Keratinocyte (primary cell): ENCODE data around the gene MUS81. TPM values are rescaled to one million over a fixed set of nuclear protein-coding genes. Genes with fewer than 3 reads are reported as not detected.

Source experiments
- DNase-seq: peaks from one replicate; pipeline ENCODE4 v3.0.0-alpha.2; 2011; ENCODE audit warnings: low read depth, missing footprints, low spot score
- FAIRE-seq: peaks from 2 replicates; lab custom pipeline; 2011; peaks lifted over from hg19 to GRCh38; lab: Jason Lieb, UNC
- H2AFZ ChIP-seq: 2 replicates; pipeline ENCODE4 v1.6.0; 2012; ENCODE audit warnings: low read length, control low read depth, inconsistent platforms; ENCODE audit not compliant: control insufficient read depth
- H3K27ac ChIP-seq: 2 replicates; pipeline ENCODE4 v1.5.1; 2011; ENCODE audit warnings: low read length; ENCODE audit not compliant: control insufficient read depth, insufficient read depth
- H3K27me3 ChIP-seq: 3 replicates; pipeline ENCODE4 v1.6.0; 2011; ENCODE audit warnings: low read length; ENCODE audit not compliant: control insufficient read depth, insufficient read depth; ENCODE audit errors: extremely low read depth
- H3K36me3 ChIP-seq, 2 experiments: 2 replicates in 1 of 2; 3 replicates in 1 of 2; pipeline ENCODE4 v1.5.1; 2011; ENCODE audit warnings: low read length in 2 of 2, mild to moderate bottlenecking in 1 of 2; ENCODE audit not compliant: control insufficient read depth in 2 of 2, insufficient read depth in 2 of 2; ENCODE audit errors: extremely low read depth in 1 of 2
- H3K4me1 ChIP-seq: 3 replicates; pipeline ENCODE4 v1.5.1; 2011; ENCODE audit warnings: low read length; ENCODE audit not compliant: control insufficient read depth, insufficient read depth; ENCODE audit errors: extremely low read depth
- H3K4me2 ChIP-seq: 3 replicates; pipeline ENCODE4 v1.6.0; 2011; ENCODE audit warnings: low read depth, low read length; ENCODE audit not compliant: control insufficient read depth, insufficient read depth; ENCODE audit errors: extremely low read depth
- H3K4me3 ChIP-seq, 3 experiments: fragments of 200-600 bp in 1 of 3; sonication (generic) in 1 of 3; 2 replicates in 2 of 3; 3 replicates in 1 of 3; pipeline ENCODE4 v1.5.1; 2011 to 2016; ENCODE audit warnings: low read length in 3 of 3, mild to moderate bottlenecking in 3 of 3, control low read depth in 2 of 3, inconsistent platforms in 1 of 3, low read depth in 1 of 3, mixed read lengths in 1 of 3, mixed run types in 1 of 3, moderate library complexity in 1 of 3; ENCODE audit not compliant: control insufficient read depth in 2 of 3, insufficient read depth in 2 of 3; ENCODE audit errors: extremely low read depth in 1 of 3
- H3K79me2 ChIP-seq: 2 replicates; pipeline ENCODE4 v1.6.0; 2012; ENCODE audit warnings: low read length; ENCODE audit not compliant: control insufficient read depth, insufficient read depth
- H3K9ac ChIP-seq: 3 replicates; pipeline ENCODE4 v1.6.0; 2011; ENCODE audit warnings: low read length; ENCODE audit not compliant: control insufficient read depth, insufficient read depth; ENCODE audit errors: extremely low read depth
- H3K9me1 ChIP-seq: 3 replicates; pipeline ENCODE4 v1.6.0; 2011; ENCODE audit warnings: low read length; ENCODE audit not compliant: control insufficient read depth, insufficient read depth; ENCODE audit errors: extremely low read depth
- H3K9me3 ChIP-seq: 2 replicates; pipeline ENCODE4 v1.5.1; 2012; ENCODE audit warnings: low read depth, low read length; ENCODE audit not compliant: control insufficient read depth
- H4K20me1 ChIP-seq: 3 replicates; pipeline ENCODE4 v1.6.0; 2011; ENCODE audit warnings: low read length; ENCODE audit not compliant: control insufficient read depth, insufficient read depth; ENCODE audit errors: extremely low read depth
- EZH2 ChIP-seq: IDR thresholded peaks from one replicate; pipeline ENCODE4 v1.6.1; 2012; ENCODE audit warnings: inconsistent platforms, mild to moderate bottlenecking, low read length, moderate library complexity
- dilution Hi-C: fragments of 300-500 bp; cut with MboI; formaldehyde crosslinking; loops from one replicate; pipeline ENCODE4 v1.7.0; 2020; ENCODE audit warnings: low sequenced_read_pairs; ENCODE audit not compliant: extremely low pct_ligation_motif_present
- polyA plus RNA-seq, 5 experiments: library from polyadenylated mRNA; depleted of rRNA in 3 of 5; stranded (reverse) in 3 of 5; stranded (forward) in 1 of 5; unstranded in 1 of 5; fragments of >200 nt; gene quantifications; 1 replicate in 1 of 5; 2 replicates in 3 of 5; 3 replicates in 1 of 5; pipeline versions ENCODE4 v1.2.1 to v1.2.3, GENCODE V29; 2011 to 2012; ENCODE audit warnings: missing spikeins in 2 of 5, low read depth in 1 of 5, low replicate concordance in 1 of 5
- TF ChIP-seq, protein P1 (sequence below), 3 experiments: IDR thresholded peaks in 1 of 3; conservative IDR thresholded peaks in 1 of 3; optimal IDR thresholded peaks in 1 of 3; 2 replicates in 2 of 3; 3 replicates in 1 of 3; pipeline versions ENCODE3 to v1.5.1; 2011; ENCODE audit warnings: low read length in 3 of 3, mild to moderate bottlenecking in 3 of 3, moderate library complexity in 2 of 3, control low read depth in 1 of 3, inconsistent platforms in 1 of 3; ENCODE audit not compliant: insufficient read depth in 2 of 3; ENCODE audit errors: extremely low read depth in 1 of 3

Gene MUS81
- polyA plus RNA-seq, 1 donor (not counting 4 experiments of a cell fraction or from before 2014, with no cell fraction given), result 28.0 TPM

- H2AFZ ChIP-seq, result no peak overlapping the region
- H3K9me3 ChIP-seq, result no peaks in the 10 kb centered on the region
- TF ChIP-seq EZH2, result no peak
- TF ChIP-seq, protein P1, sequence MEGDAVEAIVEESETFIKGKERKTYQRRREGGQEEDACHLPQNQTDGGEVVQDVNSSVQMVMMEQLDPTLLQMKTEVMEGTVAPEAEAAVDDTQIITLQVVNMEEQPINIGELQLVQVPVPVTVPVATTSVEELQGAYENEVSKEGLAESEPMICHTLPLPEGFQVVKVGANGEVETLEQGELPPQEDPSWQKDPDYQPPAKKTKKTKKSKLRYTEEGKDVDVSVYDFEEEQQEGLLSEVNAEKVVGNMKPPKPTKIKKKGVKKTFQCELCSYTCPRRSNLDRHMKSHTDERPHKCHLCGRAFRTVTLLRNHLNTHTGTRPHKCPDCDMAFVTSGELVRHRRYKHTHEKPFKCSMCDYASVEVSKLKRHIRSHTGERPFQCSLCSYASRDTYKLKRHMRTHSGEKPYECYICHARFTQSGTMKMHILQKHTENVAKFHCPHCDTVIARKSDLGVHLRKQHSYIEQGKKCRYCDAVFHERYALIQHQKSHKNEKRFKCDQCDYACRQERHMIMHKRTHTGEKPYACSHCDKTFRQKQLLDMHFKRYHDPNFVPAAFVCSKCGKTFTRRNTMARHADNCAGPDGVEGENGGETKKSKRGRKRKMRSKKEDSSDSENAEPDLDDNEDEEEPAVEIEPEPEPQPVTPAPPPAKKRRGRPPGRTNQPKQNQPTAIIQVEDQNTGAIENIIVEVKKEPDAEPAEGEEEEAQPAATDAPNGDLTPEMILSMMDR (optimal IDR thresholded peaks at IDR 0.05 in 1 of 3, IDR thresholded peaks at IDR 0.05 in 1 of 3, conservative IDR thresholded peaks at IDR 0.05 in 1 of 3; ENCODE audit: extremely low read depth in 1 of 3, insufficient read depth in 2 of 3, low read length in 3 of 3), result no peak
- H3K4me1 ChIP-seq, result peaks cover 15% of the 10 kb centered on the region
- H3K9me1 ChIP-seq, result no peaks in the 10 kb centered on the region
- dilution Hi-C loops, result no loop called here
- H3K79me2 ChIP-seq, result peaks cover 29% of the 10 kb centered on the region
- no peak overlapping the region for H3K27ac ChIP-seq
- no peak overlapping the region for H3K4me2 ChIP-seq
- H3K27me3 ChIP-seq, result no peaks in the 10 kb centered on the region
- peaks cover 34 to 51% of the 10 kb centered on the region in 2 experiments for H3K36me3 ChIP-seq
- H4K20me1 ChIP-seq, result no peaks in the 10 kb centered on the region
- DNase-seq (no peak), FAIRE-seq (no peak)
- H3K4me3 ChIP-seq, result no peak overlapping the region
- H3K9ac ChIP-seq, result no peak overlapping the region
Measured at GRCh38 chr11:65863889-65864705, 3.9 kb downstream of the MUS81 start.

- dilution Hi-C loops, result no loop called here
- no peak overlapping the region for H3K4me3 ChIP-seq
- no peaks in the 10 kb centered on the region for H4K20me1 ChIP-seq
- no peaks in the 10 kb centered on the region for H3K9me1 ChIP-seq
- FAIRE-seq, result no peak
- no peak overlapping the region for H3K27ac ChIP-seq
- H3K9ac ChIP-seq, result no peak overlapping the region
- H3K9me3 ChIP-seq, result no peaks in the 10 kb centered on the region
- H3K4me1 ChIP-seq, result peaks cover 10% of the 10 kb centered on the region
- H3K36me3 ChIP-seq, result peaks cover 34 to 51% of the 10 kb centered on the region in 2 experiments
- H3K79me2 ChIP-seq, result peaks cover 29% of the 10 kb centered on the region
- H3K27me3 ChIP-seq, result no peaks in the 10 kb centered on the region
- TF ChIP-seq, protein P1 (optimal IDR thresholded peaks at IDR 0.05 in 1 of 3, IDR thresholded peaks at IDR 0.05 in 1 of 3, conservative IDR thresholded peaks at IDR 0.05 in 1 of 3; ENCODE audit: extremely low read depth in 1 of 3, insufficient read depth in 2 of 3, low read length in 3 of 3), result no peak
- no peak for TF ChIP-seq EZH2
- H2AFZ ChIP-seq, result no peak overlapping the region
- no peak overlapping the region for H3K4me2 ChIP-seq
- DNase-seq, result no peak
Measured at GRCh38 chr11:65864706-65865471, 4.7 kb downstream of the MUS81 start.
